ENCODE data around the gene GRID1.

DNA sequence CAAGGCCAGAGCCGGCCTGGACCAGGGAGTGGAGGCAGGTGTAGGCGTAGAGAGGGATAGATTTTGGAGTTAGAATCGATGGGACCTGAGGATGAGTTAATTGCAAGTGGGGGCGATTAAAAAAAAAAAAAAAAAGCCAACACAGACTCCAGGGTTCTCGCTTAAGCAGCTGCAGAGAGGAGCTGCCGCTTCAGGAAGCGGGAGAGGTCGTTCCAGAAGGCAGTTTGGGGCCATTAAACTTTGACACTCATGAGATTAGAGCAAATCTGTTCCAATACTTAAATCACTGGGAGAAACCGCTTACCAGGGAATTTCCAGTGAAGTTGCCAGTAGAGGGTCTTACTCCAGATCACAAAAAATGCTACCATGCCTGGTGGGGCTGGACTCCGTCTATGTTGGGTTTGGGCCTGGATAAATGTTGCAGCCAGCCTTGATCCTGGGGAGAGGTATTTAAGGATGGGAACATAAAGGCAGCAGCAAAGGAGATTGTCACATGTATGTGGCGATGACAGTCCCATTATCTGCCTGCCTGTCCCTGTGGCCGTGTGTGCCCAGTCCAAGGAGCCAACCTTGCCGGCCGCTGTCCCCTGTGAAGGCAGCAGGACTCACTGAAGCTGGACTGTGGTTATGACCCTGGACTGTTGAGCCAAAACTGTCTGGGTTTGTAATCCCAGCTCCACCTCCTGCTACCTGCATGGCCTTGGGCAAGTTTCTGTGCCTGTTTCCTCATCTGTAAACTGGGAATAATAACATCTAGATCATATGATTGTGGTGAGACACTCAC, 23.9 kb upstream of the GRID1 start:
- TF ChIP-seq EZH2phosphoT487 (IDR thresholded peaks at IDR 0.05; ENCODE audit: borderline replicate concordance, low read length) (no peak), CTCF (conservative IDR thresholded peaks at IDR 0.05; ENCODE audit: low read depth, low read length) (no peak)

Measured in PC-3 (cell line).